ENCODE measurements around the gene MRPL19.

DNA sequence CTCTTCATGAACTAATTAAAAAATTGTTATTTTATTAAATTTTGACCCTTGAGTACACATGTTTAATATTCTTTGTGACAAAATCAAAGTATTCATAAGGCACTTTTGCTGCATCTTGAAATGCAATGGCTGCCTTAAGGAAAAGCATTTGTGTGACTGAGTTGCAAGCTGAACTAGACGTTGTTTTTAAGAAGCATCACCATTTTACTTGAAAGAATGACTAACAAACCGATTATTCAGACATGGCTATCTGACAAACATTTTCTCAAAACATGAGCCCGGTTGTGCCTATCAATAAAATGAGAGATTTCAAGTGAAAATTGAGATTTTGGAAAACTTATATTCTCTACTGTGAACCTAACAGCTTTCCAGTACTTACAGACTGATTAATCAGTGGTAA lies 61.3 kb downstream of the MRPL19 start:
- TF ChIP-seq SUZ12 (IDR thresholded peaks at IDR 0.05; ENCODE audit: extremely low read depth, insufficient read depth, insufficient read length) = no peak
- TF ChIP-seq YY1 (IDR thresholded peaks at IDR 0.05; ENCODE audit: insufficient read depth, insufficient read length) = no peak

All from NT2/D1 (cell line).